ENCODE measurements around the gene HSD11B2.

The HSD11B2 gene

GRCh38 chr16:67396159-67397035, 34.5 kb upstream of the HSD11B2 start:
- DNase-seq: peak; percentile 83 to 92

- DNase-seq: peak in 1 of 2 experiments; percentile 9
These were observed 33.7 kb upstream of the HSD11B2 start for GRCh38 chr16:67397036-67397801.

- peak; percentile 41 to 75 for DNase-seq
These were observed 32.9 kb upstream of the HSD11B2 start for GRCh38 chr16:67397812-67398545.

- no peak for DNase-seq
These were observed 32.2 kb upstream of the HSD11B2 start for GRCh38 chr16:67398546-67399217.

- peak in 1 of 2 experiments; percentile 58 for DNase-seq
These were observed 31.6 kb upstream of the HSD11B2 start for GRCh38 chr16:67399218-67399733.

GRCh38 chr16:67399749-67400704, 30.9 kb upstream of the HSD11B2 start:
- DNase-seq: peak in 1 of 2 experiments; percentile 34

- DNase-seq: no peak
These were observed 30.0 kb upstream of the HSD11B2 start for GRCh38 chr16:67400901-67401300.

- no peak for DNase-seq
These were observed 26.9 kb upstream of the HSD11B2 start for GRCh38 chr16:67403976-67404555.

- peak; percentile 21 to 33 for DNase-seq
These were observed 26.1 kb upstream of the HSD11B2 start for GRCh38 chr16:67404740-67405226.

GRCh38 chr16:67405336-67405735, 25.6 kb upstream of the HSD11B2 start:
- DNase-seq: no peak

- no peak for DNase-seq
These were observed 24.6 kb upstream of the HSD11B2 start for GRCh38 chr16:67406111-67406971.

- DNase-seq: no peak
These were observed 23.6 kb upstream of the HSD11B2 start for GRCh38 chr16:67407176-67407787.

- DNase-seq: no peak
These were observed 23.0 kb upstream of the HSD11B2 start for GRCh38 chr16:67407788-67408452.

GRCh38 chr16:67409631-67410030, 21.3 kb upstream of the HSD11B2 start:
- DNase-seq: no peak

- no peak for DNase-seq
These were observed 19.6 kb upstream of the HSD11B2 start for GRCh38 chr16:67411339-67411738.

GRCh38 chr16:67412294-67412693, 18.6 kb upstream of the HSD11B2 start:
- no peak for DNase-seq

GRCh38 chr16:67413978-67414911, 16.7 kb upstream of the HSD11B2 start:
- DNase-seq: no peak
